ENCODE measurements around the gene THOC6. TPM values are rescaled to one million over a fixed set of nuclear protein-coding genes. Genes with fewer than 3 reads are reported as not detected.
"Not testable (repeated sequence)": the region's sequence is repeated elsewhere in the genome, so short reads cannot be mapped to it uniquely, and the experiment has no call there.

The THOC6 gene
- total RNA-seq, 1 experiment from 2014 or later, result 43.5 TPM

- DNase-seq (ENCODE audit: low spot score), result not testable (repeated sequence)
Observed at GRCh38 chr16:3072148-3072547, 48.3 kb downstream of the THOC6 start.

DNA sequence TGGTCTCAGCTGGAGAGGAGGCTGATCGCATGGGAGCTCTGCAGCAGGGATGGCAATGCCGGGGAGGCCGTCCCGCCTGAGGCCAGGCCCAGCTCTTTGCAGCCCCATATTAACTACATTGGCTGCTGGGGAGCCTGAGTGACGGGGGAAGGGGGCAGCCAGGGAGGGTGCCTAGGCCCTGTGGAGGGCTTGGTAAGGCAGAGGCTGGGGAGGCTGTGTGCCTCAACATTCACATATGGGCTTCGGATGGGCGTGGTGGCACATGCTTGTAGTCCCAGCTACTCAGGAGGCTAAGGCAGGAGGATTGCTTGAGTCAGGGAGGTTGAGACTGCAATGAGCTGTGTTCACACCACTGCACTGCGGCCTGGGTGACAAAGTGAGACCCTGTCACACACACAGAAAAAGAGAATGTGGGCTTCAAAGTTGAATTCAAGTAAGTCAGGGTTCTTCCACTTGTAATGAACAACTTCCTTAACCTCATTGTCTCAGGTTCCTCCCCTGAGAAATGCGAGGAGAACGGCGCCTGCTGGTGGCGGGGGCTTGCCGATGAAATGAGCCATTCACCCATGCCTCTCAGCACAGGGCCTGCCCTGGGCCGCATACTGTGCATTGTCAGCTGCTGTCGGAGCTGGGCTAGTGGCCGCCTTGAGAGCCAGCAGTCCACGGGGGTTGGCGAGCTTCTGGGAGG lies 48.9 kb downstream of the THOC6 start:
- DNase-seq (ENCODE audit: low spot score), result not testable (repeated sequence)

DNA sequence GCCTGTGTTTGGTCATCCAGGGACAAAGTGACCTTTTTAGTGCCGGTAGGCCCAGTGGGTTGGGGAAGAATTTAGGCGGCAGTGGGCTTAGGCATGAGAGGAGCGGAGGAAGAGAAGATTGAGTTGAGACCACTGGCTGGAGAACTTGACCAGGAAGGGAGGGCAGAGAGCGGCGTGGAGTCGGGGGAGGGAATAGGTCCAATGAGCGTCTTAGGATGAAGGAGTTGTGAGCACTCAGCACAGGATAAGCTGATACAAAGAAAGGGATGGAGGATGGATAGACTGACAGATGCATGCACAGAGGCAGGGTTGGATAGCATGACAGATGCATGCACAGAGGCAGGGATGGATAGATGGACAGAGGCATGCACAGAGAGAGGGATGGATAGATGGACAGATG lies 49.6 kb downstream of the THOC6 start:
- no peak for DNase-seq (ENCODE audit: low spot score)

DNA sequence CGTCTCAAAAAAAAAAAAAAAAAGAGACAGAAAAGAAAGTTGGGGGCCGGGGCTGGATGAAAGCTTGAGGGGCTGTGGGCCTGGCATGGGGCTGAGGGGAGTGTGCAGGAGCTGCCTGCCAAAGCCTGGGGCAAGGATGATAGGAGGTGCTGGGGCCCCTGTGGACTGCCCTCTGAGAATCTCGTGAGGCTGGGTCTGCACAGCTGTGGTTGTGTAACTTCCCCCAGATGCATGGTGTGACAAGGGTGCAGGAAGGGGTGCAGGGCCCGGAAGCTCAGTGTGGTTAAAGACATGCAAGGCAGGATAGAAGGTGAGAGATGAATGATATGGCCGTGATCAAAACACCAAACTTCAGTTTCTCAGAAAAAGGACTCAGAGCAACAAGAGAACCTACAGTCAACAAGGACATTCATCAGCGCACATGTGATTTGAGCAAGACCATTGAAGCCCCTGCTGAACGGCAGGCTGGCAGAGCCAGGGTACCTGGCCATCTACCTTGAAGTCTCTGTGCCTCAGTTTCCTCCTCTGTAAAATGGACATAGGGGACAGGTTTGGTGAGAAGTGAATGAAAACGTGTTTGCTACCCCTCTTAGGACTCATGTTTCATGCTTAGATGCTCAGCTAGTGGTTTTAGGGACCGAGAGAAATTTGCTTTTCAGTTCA lies 51.2 kb downstream of the THOC6 start:
- no peak for DNase-seq (ENCODE audit: low spot score)

DNA sequence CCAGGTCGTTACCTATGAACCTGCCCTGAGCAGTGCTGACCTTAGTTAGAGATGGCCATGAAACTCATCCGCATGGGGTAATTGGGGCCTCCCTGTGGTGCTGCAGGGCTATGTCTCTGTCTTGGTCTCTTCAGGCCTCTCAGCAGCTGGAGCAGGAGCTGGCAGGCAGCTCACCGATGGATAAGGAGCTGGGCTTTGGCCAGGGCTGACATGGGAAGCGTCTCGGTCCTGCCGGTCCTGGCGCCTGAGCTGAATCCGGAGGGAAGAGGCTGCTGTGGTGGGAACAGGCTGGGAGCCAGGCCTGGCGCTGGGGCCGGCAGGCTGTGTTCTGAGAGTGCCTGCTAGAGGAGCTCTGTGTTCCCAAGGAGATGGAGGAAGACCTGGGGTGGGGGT lies 51.7 kb downstream of the THOC6 start:
- no peak for DNase-seq (ENCODE audit: low spot score)

DNA sequence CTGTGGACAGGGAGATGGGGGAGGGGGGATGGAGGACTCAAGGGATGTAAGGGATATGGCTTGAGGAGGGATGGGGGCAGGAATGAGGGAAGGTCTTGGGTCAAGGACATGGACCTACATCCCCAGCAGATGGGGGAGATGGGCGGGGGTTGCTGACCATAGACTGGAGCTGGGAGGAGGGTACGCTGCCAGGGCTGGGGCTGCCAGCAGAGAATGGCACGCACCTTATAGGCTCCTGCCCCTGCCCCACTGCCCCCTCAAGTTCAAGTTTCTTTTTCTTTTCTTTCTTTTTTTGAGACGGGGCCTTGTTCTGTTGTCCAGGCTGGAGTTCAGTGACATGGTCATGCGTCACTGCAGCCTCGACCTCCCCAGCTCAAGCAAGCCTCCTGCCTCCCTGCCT lies 52.1 kb downstream of the THOC6 start:
- not testable (repeated sequence) for DNase-seq (ENCODE audit: low spot score)

DNA sequence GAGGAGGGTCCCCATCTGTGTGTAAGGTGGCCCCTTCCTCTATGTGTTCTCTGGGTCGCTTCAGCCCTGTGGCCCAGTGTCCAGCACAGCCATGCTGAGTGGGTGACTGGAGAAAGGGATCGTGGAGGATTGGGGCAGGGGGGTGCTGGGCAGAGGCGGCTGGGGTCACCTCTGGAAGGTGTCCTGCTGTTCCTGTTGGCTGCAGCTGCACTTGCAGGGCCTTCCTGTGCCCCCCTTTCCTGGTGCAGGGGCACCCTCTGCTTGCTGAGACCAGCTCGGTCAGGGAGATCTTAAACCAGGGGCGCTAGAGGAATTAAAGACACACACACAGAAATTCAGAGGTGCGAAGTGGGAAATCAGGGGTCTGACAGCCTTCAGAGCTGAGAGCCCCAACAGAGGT lies 52.7 kb downstream of the THOC6 start:
- no peak for DNase-seq (ENCODE audit: low spot score)

Other genes starting within 250 kb of the THOC6 start
- 495 and 562 TPM in 2 replicates for gene ELOB, start 246.8 kb upstream of the THOC6 start, total RNA-seq (2014; rRNA removed; shearing (Covaris generic))
- gene PRSS33, start 236.5 kb upstream of the THOC6 start, total RNA-seq (2014; rRNA removed; shearing (Covaris generic)), result 0.10 TPM in 1 of 2 replicates, not detected in the other
- not detected in 2 replicates for gene PRSS41, start 225.6 kb upstream of the THOC6 start, total RNA-seq (2014; rRNA removed; shearing (Covaris generic))
- gene PRSS21, start 206.8 kb upstream of the THOC6 start, total RNA-seq (2014; rRNA removed; shearing (Covaris generic)), result not detected in 2 replicates
- gene ZG16B, start 193.7 kb upstream of the THOC6 start, total RNA-seq (2014; rRNA removed; shearing (Covaris generic)), result 0.14 TPM in 1 of 2 replicates, not detected in the other
- gene PRSS22, start 165.9 kb upstream of the THOC6 start, total RNA-seq (2014; rRNA removed; shearing (Covaris generic)), result not detected in 2 replicates
- gene FLYWCH2, start 140.8 kb upstream of the THOC6 start, total RNA-seq (2014; rRNA removed; shearing (Covaris generic)), result 57.3 and 77.7 TPM in 2 replicates
- gene FLYWCH1, start 112.1 kb upstream of the THOC6 start, total RNA-seq (2014; rRNA removed; shearing (Covaris generic)), result 9.1 and 13.1 TPM in 2 replicates
- gene KREMEN2, start 59.8 kb upstream of the THOC6 start, total RNA-seq (2014; rRNA removed; shearing (Covaris generic)), result 6.0 and 11.0 TPM in 2 replicates
- gene PAQR4, start 54.7 kb upstream of the THOC6 start, total RNA-seq (2014; rRNA removed; shearing (Covaris generic)), result 14.4 and 17.9 TPM in 2 replicates
- 19.9 and 26.0 TPM in 2 replicates for gene PKMYT1, start 43.6 kb upstream of the THOC6 start, total RNA-seq (2014; rRNA removed; shearing (Covaris generic))
- gene CLDN9, start 11.1 kb upstream of the THOC6 start, total RNA-seq (2014; rRNA removed; shearing (Covaris generic)), result not detected in 2 replicates
- gene CLDN6, start 5.9 kb upstream of the THOC6 start, total RNA-seq (2014; rRNA removed; shearing (Covaris generic)), result 2.0 TPM in 1 of 2 replicates, not detected in the other
- 312 and 417 TPM in 2 replicates for gene TNFRSF12A, start 3.7 kb upstream of the THOC6 start, total RNA-seq (2014; rRNA removed; shearing (Covaris generic))
- gene HCFC1R1, start 93 bp upstream of the THOC6 start, total RNA-seq (2014; rRNA removed; shearing (Covaris generic)), result 64.6 and 93.1 TPM in 2 replicates
- gene BICDL2, start 12.9 kb downstream of the THOC6 start, total RNA-seq (2014; rRNA removed; shearing (Covaris generic)), result 0.25 TPM in 1 of 2 replicates, not detected in the other
- 0.87 and 0.94 TPM in 2 replicates for gene MMP25, start 22.5 kb downstream of the THOC6 start, total RNA-seq (2014; rRNA removed; shearing (Covaris generic))
- gene IL32, start 41.6 kb downstream of the THOC6 start, total RNA-seq (2014; rRNA removed; shearing (Covaris generic)), result 15.8 and 24.1 TPM in 2 replicates
- gene ZSCAN10, start 75.3 kb downstream of the THOC6 start, total RNA-seq (2014; rRNA removed; shearing (Covaris generic)), result not detected in 2 replicates
- gene ZNF205, start 88.6 kb downstream of the THOC6 start, total RNA-seq (2014; rRNA removed; shearing (Covaris generic)), result 5.2 and 8.6 TPM in 2 replicates
- gene ZNF213, start 111.0 kb downstream of the THOC6 start, total RNA-seq (2014; rRNA removed; shearing (Covaris generic)), result 2.0 and 3.9 TPM in 2 replicates
- 0.81 TPM in 1 of 2 replicates, not detected in the other for gene OR1F1, start 164.2 kb downstream of the THOC6 start, total RNA-seq (2014; rRNA removed; shearing (Covaris generic))
- 11.5 and 11.8 TPM in 2 replicates for gene ZNF200, start 211.1 kb downstream of the THOC6 start, total RNA-seq (2014; rRNA removed; shearing (Covaris generic))
- 1.2 TPM in 1 of 2 replicates, not detected in the other for gene MEFV, start 232.6 kb downstream of the THOC6 start, total RNA-seq (2014; rRNA removed; shearing (Covaris generic))

Data from H4 (cell line).